Epithelial cell of prostate (primary cell): ENCODE results near the gene KDM4B.
"Not testable (repeated sequence)": the region's sequence is repeated elsewhere in the genome, so short reads cannot be mapped to it uniquely, and the experiment has no call there.

Experiments used
- DNase-seq: peaks from one replicate; pipeline ENCODE4 v3.0.0-alpha.2; 2011; ENCODE audit warnings: low read depth, low spot score
- H3K27ac ChIP-seq: fragments of 450-650 bp; 2 replicates; pipeline ENCODE4 v1.5.1; 2017; ENCODE audit warnings: mild to moderate bottlenecking

The KDM4B gene

GRCh38 chr19:5153601-5154128 is 184.8 kb downstream of the KDM4B start:
- no peak for DNase-seq
- H3K27ac ChIP-seq, result no peak overlapping the region

DNA sequence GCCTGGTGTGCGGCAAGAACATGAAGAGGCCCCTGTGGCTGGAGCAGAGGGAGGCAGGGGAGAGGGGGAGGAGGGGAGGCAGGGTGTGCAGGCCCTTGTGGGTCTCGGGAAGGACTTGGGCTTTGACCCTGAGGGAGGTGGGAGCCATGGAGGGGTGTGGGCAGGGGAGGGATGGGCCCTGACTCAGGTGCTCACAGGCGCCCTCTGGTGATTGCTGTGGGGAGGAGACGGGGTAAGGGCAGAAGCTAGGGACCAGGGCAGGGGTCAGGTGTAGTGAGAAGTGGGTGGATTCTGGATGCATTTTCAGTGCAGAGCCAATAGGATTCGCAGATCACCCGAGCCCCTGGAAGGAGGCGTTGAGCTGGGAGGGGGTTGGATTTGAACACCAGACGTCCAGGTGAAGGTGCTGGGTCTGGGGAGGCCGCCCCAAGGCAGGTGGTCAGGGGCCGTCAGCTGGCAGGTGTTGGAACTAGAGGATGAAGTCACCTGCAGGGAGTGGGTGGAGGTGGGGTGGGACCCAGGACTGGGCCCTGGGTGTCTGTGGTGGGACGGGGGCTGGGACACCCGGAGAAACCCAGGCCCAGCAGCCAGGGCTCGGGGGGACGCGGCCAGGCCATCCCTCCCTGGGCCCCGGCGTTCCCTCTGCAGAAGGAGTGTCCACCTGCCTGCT is 185.4 kb downstream of the KDM4B start:
- H3K27ac ChIP-seq, result no peak overlapping the region
- DNase-seq, result no peak

DNA sequence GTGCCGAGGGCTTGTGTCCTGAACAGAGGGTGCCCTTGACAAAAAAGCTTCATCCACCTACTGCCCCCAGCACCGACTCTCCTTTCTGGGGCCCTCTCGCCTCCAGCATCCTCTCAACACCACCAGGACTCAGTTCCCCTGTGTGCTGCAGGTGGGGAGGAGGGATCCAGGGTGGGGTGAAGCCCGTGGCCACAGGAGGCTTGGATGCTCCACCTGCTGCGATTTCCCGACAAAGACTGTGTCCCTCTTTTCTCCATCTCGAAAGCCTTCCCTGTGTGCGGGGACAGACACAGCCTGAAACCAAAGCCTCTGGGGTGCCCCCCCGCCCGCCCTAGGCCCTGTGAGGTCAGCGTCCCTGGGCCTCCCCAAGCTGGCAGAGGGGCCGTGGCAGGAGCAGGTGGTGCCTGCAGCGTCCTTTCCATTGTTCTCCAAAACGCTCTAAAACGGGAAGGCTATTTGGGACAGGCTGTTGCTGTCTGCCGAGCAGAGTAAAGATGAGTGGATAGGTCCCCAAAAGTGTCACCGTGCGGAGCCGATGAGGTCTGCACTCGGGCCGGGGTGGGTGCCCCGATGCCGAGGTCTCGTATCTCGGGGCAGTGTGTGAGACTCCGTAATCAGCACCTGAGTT is 186.0 kb downstream of the KDM4B start:
- no peak overlapping the region for H3K27ac ChIP-seq
- DNase-seq, result no peak

DNA sequence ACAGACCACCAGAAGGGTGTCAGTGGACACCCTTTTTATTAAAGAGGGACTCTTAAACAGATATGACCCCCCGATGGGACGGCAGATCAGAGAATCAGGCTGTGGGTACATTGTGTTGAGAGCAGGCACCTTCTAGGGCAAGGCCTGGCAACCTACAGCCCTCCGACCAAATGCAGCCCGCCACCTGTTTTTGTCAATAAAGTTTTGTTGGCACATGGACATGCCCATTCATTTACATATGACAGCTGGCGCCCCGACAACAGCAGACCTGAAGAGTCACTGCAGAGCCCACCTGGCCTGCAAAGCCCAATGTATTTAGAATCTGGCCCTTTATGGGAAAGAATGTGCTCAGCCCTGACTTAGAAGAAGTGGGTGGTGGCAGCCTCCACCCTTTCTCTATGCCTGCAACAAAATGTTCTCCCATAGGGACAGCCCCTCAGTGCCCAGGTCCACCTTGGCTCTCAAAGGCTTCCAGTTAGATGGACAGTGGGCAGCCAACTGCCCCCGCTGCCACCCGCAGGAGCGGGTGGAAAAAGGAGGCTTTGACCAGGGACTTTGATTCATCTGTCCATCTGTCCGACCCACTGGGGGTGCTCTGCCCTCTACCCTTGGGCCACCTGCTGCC is 186.8 kb downstream of the KDM4B start:
- no peak for DNase-seq
- H3K27ac ChIP-seq, result no peak overlapping the region

- no peak overlapping the region for H3K27ac ChIP-seq
- DNase-seq, result no peak
These were observed 187.5 kb downstream of the KDM4B start for GRCh38 chr19:5156231-5156986.

- H3K27ac ChIP-seq, result no peak overlapping the region
- DNase-seq, result no peak
These were observed 188.3 kb downstream of the KDM4B start for GRCh38 chr19:5157186-5157585.

DNA sequence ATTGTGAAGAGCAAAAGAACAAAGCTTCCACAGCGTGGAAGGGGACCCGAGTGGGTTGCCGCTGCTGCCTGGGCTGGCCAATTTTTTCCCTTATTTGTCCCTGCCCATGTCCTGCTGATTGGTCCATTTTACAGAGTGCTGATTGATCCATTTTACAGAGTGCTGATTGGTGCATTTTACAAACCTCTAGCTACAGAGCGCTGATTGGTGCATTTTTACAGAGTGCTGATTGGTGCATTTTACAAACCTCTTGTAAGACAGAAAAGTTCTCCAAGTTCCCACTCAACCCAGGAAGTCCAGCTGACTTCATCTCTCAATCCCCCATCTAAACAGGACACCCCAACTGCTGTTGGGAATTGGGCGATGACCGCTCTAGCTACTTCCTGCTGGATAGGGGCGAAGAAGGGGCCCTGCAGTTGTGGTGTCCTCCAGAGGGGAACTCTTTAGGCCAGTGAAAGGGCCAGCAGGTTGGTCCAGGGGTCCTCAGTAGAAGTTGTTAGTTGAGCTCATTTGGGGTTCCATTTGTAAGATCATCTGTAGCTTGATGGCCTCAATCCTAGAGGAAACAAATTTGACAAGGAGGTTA is 189.7 kb downstream of the KDM4B start:
- not testable (repeated sequence) for H3K27ac ChIP-seq, DNase-seq

DNA sequence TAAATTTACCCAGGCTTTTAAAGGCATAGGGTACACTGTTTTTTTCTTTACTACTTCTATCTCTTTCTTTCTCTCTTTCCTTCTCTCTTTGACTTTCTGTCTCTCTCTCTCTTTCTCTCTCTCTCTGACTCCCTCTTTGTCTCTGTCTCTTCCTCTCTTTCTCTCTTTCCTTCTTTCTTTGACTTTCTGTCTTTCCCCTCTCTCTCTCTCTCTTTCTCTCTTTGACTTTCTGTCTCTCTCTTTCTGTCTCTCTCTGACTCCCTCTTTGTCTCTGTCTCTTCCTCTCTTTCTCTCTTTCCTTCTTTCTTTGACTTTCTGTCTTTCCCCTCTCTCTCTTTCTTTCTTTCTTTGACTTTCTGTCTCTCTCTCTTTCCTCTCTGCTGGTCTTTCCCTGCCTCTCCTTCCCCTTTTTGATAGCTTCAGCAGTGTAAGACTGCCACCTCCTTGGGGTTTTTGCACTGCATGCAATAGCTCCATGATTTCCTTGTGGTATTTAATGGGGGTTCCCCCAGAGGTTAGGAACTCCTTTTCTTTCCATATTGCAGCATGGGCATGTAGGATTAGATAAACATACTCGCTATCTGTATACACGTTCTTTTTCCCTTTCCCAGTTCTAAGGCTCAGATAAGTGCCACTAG is 191.4 kb downstream of the KDM4B start:
- H3K27ac ChIP-seq, DNase-seq: not testable (repeated sequence)

DNA sequence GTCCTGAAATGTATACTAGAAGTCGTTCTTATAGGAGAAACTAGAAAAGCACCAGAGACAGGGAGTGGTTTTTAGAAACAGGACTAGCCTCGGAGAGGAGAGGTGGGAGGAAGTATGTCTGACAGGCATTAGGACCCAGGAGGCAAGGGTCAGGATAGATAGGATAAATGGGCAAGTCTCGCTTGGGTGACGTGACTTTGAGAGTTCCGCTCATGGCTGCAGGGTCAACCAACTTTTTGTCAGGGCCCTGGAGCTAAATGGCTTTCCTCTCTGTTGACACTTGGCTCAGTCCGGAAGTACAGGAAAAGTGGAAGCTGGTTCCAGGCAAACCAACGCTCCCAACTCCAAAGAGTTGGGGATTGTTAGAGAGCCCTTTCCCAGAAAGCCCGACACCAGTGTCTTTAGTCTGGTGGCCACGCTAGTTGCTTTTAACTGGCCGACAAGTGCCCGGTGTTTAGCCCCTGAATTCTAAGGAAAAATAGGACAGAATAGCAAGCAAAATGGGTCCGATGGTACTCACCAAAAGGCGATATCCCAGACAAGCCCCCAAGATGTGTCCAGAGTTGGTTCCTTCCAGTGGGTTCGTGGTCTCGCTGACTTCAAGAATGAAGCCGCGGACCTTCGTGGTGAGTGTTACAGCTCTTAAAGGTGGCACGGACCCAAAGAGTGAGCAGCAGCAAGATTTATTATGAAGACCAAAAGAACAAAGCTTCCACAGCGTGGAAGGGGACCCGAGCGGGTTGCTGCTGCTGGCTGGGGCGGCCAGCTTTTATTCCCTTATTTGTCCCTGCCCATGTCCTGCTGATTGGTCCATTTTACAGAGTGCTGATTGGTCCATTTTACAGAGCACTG is 196.2 kb downstream of the KDM4B start:
- not testable (repeated sequence) for DNase-seq, H3K27ac ChIP-seq

DNA sequence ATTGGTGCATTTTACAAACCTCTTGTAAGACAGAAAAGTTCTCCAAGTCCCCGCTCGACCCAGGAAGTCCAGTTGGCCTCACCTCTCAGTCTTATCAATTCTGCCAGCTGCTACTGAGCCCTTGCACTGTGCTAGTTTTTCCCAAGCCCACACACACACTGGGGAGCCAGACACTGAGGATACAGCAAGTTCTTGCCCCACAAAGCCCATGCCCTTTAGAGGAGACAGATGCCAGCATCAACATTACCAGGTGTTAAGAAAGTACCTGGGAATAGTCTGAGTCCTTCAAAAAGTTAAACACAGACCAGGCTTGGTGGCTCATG is 196.7 kb downstream of the KDM4B start:
- no peak overlapping the region for H3K27ac ChIP-seq
- no peak for DNase-seq

DNA sequence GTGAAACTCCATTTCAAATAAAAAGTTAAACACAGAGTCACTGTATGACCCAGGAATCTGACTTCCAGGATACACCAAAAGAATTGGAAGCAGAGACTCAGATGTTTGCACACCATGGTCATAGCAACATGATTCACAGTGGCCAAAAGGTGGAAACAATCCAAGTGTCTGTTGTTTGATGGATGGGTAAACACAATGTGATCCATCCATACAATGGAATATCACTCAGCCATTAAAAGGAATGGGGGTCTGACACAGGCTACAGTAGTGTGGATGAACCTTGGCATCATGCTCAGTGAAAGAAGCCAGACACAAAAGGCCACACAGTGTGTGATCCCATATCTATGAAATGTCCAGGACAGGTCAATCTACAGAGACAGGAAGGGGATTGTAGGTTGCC is 197.3 kb downstream of the KDM4B start:
- DNase-seq, result peak; percentile 41
- no peak overlapping the region for H3K27ac ChIP-seq

DNA sequence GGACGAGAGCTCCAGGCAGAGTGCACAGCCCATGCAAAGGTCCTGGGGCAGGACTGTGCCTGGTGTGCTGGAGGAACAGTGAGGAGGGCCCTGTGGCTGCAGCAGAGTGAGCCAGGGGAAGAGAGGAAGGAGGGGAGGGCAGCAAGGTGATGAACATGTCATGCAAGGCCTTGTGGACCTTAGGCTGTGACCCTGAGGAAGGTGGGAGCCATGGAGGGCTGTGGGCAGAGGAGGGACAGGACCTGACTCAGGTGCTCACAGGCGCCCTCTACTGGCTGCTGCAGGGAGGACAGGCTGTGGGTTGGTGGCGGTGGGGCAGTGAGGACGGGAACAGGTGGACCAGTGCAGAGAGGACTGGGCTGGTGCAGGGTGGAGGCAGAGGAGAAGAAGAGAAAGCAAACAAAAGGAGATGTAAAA is 201.4 kb downstream of the KDM4B start:
- H3K27ac ChIP-seq, result no peak overlapping the region
- no peak for DNase-seq

GRCh38 chr19:5171711-5172110 is 202.8 kb downstream of the KDM4B start:
- H3K27ac ChIP-seq, result no peak overlapping the region
- no peak for DNase-seq

DNA sequence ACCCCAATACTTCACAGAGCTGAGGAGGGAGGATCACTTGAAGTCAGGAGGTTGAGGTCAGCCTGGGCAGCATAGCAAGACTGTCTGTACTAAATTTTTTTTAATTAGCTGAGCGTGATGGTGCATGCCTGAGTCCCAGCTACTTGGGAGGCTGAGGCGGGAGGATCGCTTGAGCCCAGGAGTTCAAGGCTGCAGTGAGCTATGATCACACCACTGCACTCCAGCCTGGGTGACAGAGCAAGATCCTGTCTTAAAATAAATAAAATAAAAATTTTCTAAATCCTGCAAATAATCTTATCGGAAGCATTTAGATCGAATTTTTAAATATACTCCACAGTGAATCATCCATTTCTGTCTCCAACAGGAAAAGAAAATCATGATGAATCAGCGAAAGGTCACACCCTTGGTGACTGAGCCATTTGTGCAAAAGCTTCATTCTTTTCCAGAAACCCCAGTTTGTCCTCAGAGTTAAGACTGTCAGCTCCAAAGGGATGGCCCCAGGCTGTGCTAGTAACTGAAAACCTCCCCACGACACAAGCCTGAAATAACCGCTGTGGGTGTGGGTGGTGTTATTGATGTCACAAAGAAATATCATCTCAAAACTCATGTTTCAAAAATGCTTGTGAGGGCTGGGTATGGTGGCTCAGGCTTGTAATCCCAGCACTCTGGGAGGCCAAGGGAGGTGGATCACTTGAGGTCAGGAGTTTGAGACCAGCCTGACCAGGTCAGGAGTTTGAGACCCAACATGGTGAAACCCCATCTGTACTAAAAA is 204.1 kb downstream of the KDM4B start:
- H3K27ac ChIP-seq, result peak overlapping the region; percentile 93

DNA sequence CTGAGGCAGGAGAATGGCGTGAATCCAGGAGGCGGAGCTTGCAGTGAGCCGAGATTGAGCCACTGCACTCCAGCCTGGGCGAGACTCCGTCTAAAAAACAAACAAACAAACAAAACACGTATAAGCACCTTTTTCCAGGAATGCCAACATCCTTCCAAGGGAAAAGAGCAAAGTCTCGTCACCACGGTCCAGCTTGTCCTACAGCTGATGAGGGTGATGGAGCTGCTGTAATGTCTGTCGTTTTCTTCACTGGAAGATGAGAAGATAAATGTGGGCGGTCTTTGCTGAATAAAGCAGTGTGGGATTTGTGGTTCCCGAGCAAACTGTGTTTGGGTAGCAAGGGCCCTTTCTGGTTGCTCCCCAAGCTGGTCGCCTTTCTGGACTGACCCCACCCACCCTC is 205.1 kb downstream of the KDM4B start:
- H3K27ac ChIP-seq, result peak overlapping the region; percentile 93
- no peak for DNase-seq

More for the DNA sequence above, 204.1 kb downstream of the KDM4B start:
- DNase-seq, result peak; percentile 77

DNA sequence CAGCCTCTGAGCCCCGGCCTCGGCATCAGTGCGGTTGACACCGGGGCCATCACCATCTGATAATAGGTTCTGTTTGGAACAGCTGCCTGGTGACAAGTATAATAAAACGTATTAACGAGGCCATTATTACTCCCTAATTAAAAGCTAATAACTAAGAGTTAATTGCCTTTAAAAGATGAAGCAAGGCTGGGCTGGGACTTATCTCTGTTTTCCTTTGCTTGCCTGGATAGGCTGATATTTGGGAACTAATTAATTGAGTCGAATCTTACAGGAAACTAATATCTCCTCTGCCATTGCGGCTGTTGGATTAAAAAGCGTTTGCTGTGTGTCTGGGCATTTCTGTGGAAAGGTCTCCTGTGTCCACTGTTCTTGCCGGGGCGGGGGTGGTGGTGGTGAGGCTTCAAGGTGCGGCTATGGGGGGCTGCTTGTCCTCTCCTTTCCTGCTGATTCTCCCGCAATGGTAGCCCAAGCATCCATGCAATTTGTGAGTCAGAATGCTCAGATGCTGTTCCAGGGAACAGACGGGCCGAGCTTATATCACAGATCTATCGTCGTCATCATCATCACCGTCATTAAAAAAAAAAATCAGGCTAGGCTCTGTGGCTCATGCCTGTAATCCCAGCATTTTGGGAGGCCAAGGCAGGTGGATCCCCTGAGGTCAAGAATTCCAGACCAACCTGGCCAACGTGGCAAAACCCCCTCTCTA is 209.0 kb downstream of the KDM4B start:
- no peak for DNase-seq
- H3K27ac ChIP-seq, result no peak overlapping the region

- no peak for DNase-seq
- H3K27ac ChIP-seq, result no peak overlapping the region
These were observed 209.9 kb downstream of the KDM4B start for GRCh38 chr19:5178841-5179240.

- no peak overlapping the region for H3K27ac ChIP-seq
- no peak for DNase-seq
These were observed 210.3 kb downstream of the KDM4B start for GRCh38 chr19:5179256-5179655.
